Thyroid gland (tissue), 4 donors: ENCODE data around the gene INPP5J. TPM values are rescaled to one million over a fixed set of nuclear protein-coding genes. Genes with fewer than 3 reads are reported as not detected.

Experiments used
- DNase-seq, 2 donors: peaks; one replicate each; pipeline ENCODE4 v3.0.0-alpha.2; 2019
- H3K27ac ChIP-seq, 3 donors: fragments of 200-600 bp; sonication (generic); 1 replicate in 2 of 3; 2 replicates in 1 of 3; pipeline ENCODE4 v1.5.1; 2016 to 2019; ENCODE audit warnings: mild to moderate bottlenecking in 1 of 3, moderate library complexity in 1 of 3
- H3K27me3 ChIP-seq: fragments of 200-600 bp; sonication (generic); one replicate; pipeline ENCODE4 v1.5.1; 2019
- H3K36me3 ChIP-seq, 2 donors: fragments of 200-600 bp; sonication (generic); one replicate each; pipeline ENCODE4 v1.5.1; 2016 to 2019
- H3K4me1 ChIP-seq, 2 donors: fragments of 200-600 bp; sonication (generic); one replicate each; pipeline ENCODE4 v1.5.1; 2017 to 2019
- H3K4me3 ChIP-seq, 3 donors: fragments of 200-600 bp; sonication (generic); replicated peaks in 1 of 3; 1 replicate in 2 of 3; 2 replicates in 1 of 3; pipeline ENCODE4 v1.5.1; 2016; ENCODE audit warnings: mild to moderate bottlenecking in 1 of 3
- H3K9me3 ChIP-seq: fragments of 200-600 bp; sonication (generic); one replicate; pipeline ENCODE4 v1.5.1; 2017
- CTCF ChIP-seq, 6 experiments: fragments of 200-600 bp in 3 of 6; fragments of 450-650 bp in 3 of 6; sonication (generic) in 3 of 6; IDR thresholded peaks; one replicate each; pipeline ENCODE4 v1.5.1; 2016 to 2019; ENCODE audit warnings: antibody characterized with exemption in 6 of 6, mild to moderate bottlenecking in 2 of 6, inconsistent platforms in 1 of 6, moderate library complexity in 1 of 6
- POLR2A ChIP-seq, 2 donors: fragments of 450-650 bp; IDR thresholded peaks; one replicate each; pipeline ENCODE4 v1.6.1; 2017; ENCODE audit warnings: antibody characterized with exemption in 2 of 2, mild to moderate bottlenecking in 2 of 2, moderate library complexity in 1 of 2
- WGBS, 2 donors: methylation state at CpG; one replicate each; pipeline ENCODE4 v1.1.5; 2017; 5-methylcytosine and 5-hydroxymethylcytosine counted together
- intact Hi-C: fragments of 100-400 bp; cut with DNase I; formaldehyde crosslinking; loops from one replicate; pipeline ENCODE4 v1.15.1; 2023
- total RNA-seq, 4 donors: library from RNA; depleted of rRNA; stranded (reverse); fragments of >200 nt; gene quantifications; one replicate each; pipeline ENCODE4 v1.2.3, GENCODE V29; 2016

Gene INPP5J
- total RNA-seq, 4 donors from 2014 or later: 180 to 665 (median 442) TPM

- Histone ChIP-seq H3K4me1 (peaks cover 11 to 14% of the 10 kb centered on the region in 2 donors), H3K4me3 (no peak overlapping the region), H3K36me3 (peaks cover 44 to 51% of the 10 kb centered on the region in 2 donors), H3K27me3 (no peaks in the 10 kb centered on the region), H3K27ac (peak overlapping the region in 2 of 3 donors; percentile 62 to 66), H3K9me3 (no peaks in the 10 kb centered on the region)
- WGBS, 2 donors: 93 to 98% methylated on average over 7 to 9 of the region's 9 CpGs
- DNase-seq: no peak
- intact Hi-C loops: no loop called here
- TF ChIP-seq POLR2A (IDR thresholded peaks at IDR 0.05) (no peak), CTCF (IDR thresholded peaks at IDR 0.05) (no peak)
Measured at GRCh38 chr22:31092161-31092560, 30.6 kb upstream of the INPP5J start.

- WGBS, 2 donors: 71 to 81% methylated on average over 15 to 23 of the region's 33 CpGs
- H3K36me3 ChIP-seq: peaks cover 43 to 48% of the 10 kb centered on the region in 2 donors
- DNase-seq: peak; percentile 73 to 80
- peak overlapping the region; percentile 39 to 66 (median 62) for H3K27ac ChIP-seq
- peaks cover 11 to 14% of the 10 kb centered on the region in 2 donors for H3K4me1 ChIP-seq
- no peaks in the 10 kb centered on the region for H3K27me3 ChIP-seq
- intact Hi-C loops: no loop called here
- H3K9me3 ChIP-seq: no peaks in the 10 kb centered on the region
- H3K4me3 ChIP-seq: no peak overlapping the region
- TF ChIP-seq CTCF (IDR thresholded peaks at IDR 0.05): no peak
- no peak for TF ChIP-seq POLR2A (IDR thresholded peaks at IDR 0.05)
Measured at GRCh38 chr22:31093086-31093850, 29.5 kb upstream of the INPP5J start.

GRCh38 chr22:31094021-31094551 is 28.7 kb upstream of the INPP5J start:
- peak; percentile 50 to 64 for DNase-seq
- peaks cover 36 to 40% of the 10 kb centered on the region in 2 donors for H3K36me3 ChIP-seq
- 60 to 68% methylated on average over 4 to 5 of the region's 5 CpGs for WGBS, 2 donors
- TF ChIP-seq POLR2A (IDR thresholded peaks at IDR 0.05): no peak
- no peak for TF ChIP-seq CTCF (IDR thresholded peaks at IDR 0.05)
- H3K4me1 ChIP-seq: peaks cover 11 to 14% of the 10 kb centered on the region in 2 donors
- peak overlapping the region in 1 of 3 donors; percentile 66 for H3K27ac ChIP-seq
- no peak overlapping the region for H3K4me3 ChIP-seq
- intact Hi-C loops: no loop called here
- H3K27me3 ChIP-seq: no peaks in the 10 kb centered on the region
- H3K9me3 ChIP-seq: no peaks in the 10 kb centered on the region

GRCh38 chr22:31094741-31095140 is 28.0 kb upstream of the INPP5J start:
- no peak overlapping the region for H3K4me3 ChIP-seq
- no peaks in the 10 kb centered on the region for H3K27me3 ChIP-seq
- peaks cover 39 to 41% of the 10 kb centered on the region in 2 donors for H3K36me3 ChIP-seq

More at GRCh38 chr22:31094741-31095140, 28.0 kb upstream of the INPP5J start:
- Histone ChIP-seq H3K9me3 (no peaks in the 10 kb centered on the region), H3K4me1 (peaks cover 11 to 14% of the 10 kb centered on the region in 2 donors), H3K27ac (no peak overlapping the region)
- intact Hi-C loops: no loop called here
- WGBS, 2 donors: 91 to 92% methylated on average over 7 of the region's 7 CpGs
- TF ChIP-seq POLR2A (IDR thresholded peaks at IDR 0.05) (no peak), CTCF (IDR thresholded peaks at IDR 0.05) (no peak)
- DNase-seq: no peak
